Left ventricle myocardium inferior (tissue), 1 donor: ENCODE data around the gene DAB1. TPM values are rescaled to one million over a fixed set of nuclear protein-coding genes. Genes with fewer than 3 reads are reported as not detected.

Experiments
- DNase-seq: peaks from one replicate; pipeline ENCODE4 v3.0.0-alpha.2; 2020
- H3K27ac ChIP-seq: fragments of 200-600 bp; replicated peaks from 2 replicates; pipeline ENCODE4 v1.8.0; 2021
- H3K27me3 ChIP-seq: fragments of 200-600 bp; 2 replicates; pipeline ENCODE4 v1.8.0; 2021; ENCODE audit warnings: low read depth
- H3K36me3 ChIP-seq: fragments of 200-600 bp; 2 replicates; pipeline ENCODE4 v1.8.0; 2021
- H3K4me1 ChIP-seq: fragments of 200-600 bp; 2 replicates; pipeline ENCODE4 v1.8.0; 2021
- H3K4me3 ChIP-seq: fragments of 200-600 bp; 2 replicates; pipeline ENCODE4 v1.8.0; 2021; ENCODE audit warnings: mild to moderate bottlenecking, moderate library complexity
- H3K9me3 ChIP-seq: fragments of 200-600 bp; replicated peaks from 2 replicates; pipeline ENCODE4 v1.8.0; 2021
- CTCF ChIP-seq: fragments of 200-600 bp; IDR thresholded peaks from 2 replicates; pipeline ENCODE4 v1.8.0; 2021; ENCODE audit warnings: antibody characterized with exemption, mild to moderate bottlenecking, borderline replicate concordance
- intact Hi-C: fragments of 100-400 bp; cut with micrococcal nuclease; formaldehyde crosslinking; loops from one replicate; pipeline ENCODE4 v1.11.0; 2022
- total RNA-seq: library from RNA; stranded (reverse); fragmentation: NEBNext Ultra II Directional; extraction: Animal tissue kit (Norgen Biotek cat#: 25700); gene quantifications from one replicate; pipeline ENCODE4 v1.2.1, GENCODE V29; 2021
- donor health status: DM: no; HTN: yes; CAD: no; lungs with severe emphysema.

Gene DAB1
- total RNA-seq, 1 donor from 2014 or later = 0.77 TPM

GRCh38 chr1:56961426-56961825, 462.4 kb downstream of the DAB1 start:
- DNase-seq = no peak
- TF ChIP-seq CTCF = no peak
- Histone ChIP-seq H3K4me3 (no peak overlapping the region), H3K36me3 (no peaks in the 10 kb centered on the region), H3K4me1 (no peaks in the 10 kb centered on the region), H3K27ac (no peak overlapping the region), H3K27me3 (peaks cover 8% of the 10 kb centered on the region), H3K9me3 (no peaks in the 10 kb centered on the region)
- intact Hi-C loops = no loop called here

DNA sequence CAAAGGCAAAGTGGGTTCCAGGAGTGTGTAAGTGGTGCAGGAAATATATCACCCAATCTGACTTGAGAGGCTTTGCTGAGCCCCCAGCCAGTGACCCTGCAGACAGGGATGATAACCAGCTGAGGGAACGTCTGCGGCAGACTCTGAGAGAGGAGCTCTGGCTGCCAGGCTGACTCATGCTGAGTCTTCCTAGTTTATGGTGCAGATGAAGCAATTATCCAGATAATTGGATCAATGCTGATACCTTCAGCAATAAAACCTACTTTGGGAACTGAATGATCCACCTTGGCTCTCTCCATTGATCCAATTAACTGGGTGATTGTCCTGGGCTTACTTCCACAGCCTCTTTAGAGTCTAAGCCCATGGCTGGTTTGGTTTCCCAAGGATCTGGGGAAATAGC, 465.3 kb downstream of the DAB1 start:
- peaks cover 8% of the 10 kb centered on the region for H3K27me3 ChIP-seq
- H3K4me1 ChIP-seq = no peaks in the 10 kb centered on the region
- TF ChIP-seq CTCF = no peak
- no peaks in the 10 kb centered on the region for H3K36me3 ChIP-seq
- H3K4me3 ChIP-seq = no peak overlapping the region
- H3K27ac ChIP-seq = no peak overlapping the region
- intact Hi-C loops = no loop called here
- no peaks in the 10 kb centered on the region for H3K9me3 ChIP-seq
- no peak for DNase-seq

DNA sequence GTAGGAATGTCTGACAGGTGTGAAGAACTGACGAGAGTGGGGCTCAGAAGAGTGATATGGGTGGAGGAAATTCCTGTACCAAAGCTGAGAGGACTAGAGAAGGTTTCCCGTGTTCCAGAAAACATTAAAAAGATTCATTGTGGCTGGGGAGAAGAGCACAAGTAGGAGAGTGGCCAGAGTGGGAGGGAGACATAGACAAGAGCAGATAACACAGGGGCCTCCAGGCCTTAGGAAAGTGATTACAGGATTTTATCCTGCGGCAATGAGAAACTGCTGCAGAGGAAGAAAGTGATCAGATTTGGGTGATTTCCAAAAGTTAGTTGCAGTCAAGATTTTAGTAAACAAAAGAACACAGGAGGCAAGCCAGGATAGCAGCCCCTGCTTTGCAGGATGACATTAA, 465.9 kb downstream of the DAB1 start:
- no peaks in the 10 kb centered on the region for H3K4me1 ChIP-seq
- peaks cover 9% of the 10 kb centered on the region for H3K27me3 ChIP-seq
- no peaks in the 10 kb centered on the region for H3K9me3 ChIP-seq
- intact Hi-C loops = no loop called here
- no peak overlapping the region for H3K4me3 ChIP-seq
- no peak for DNase-seq
- no peak for TF ChIP-seq CTCF
- no peaks in the 10 kb centered on the region for H3K36me3 ChIP-seq
- H3K27ac ChIP-seq = no peak overlapping the region

DNA sequence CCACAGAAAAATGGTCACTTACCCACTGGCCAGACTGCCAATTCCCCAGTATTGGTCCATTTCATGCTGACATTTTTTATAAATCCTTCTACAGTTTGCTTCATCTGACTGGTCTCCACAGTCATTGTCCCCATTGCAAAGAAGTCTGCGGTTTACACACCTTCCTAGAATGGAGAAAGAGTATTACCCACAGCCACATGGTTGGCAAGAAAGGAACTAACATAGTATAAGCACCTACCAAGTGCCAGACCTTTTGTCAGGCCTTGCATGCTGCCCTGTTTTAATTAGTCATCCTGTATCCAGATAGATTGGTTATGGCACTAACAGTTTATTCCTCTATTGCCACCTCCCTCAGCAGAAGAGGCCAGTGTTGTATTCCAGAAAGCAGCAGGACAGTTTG, 469.2 kb downstream of the DAB1 start:
- DNase-seq = no peak
- Histone ChIP-seq H3K9me3 (no peaks in the 10 kb centered on the region), H3K4me1 (no peaks in the 10 kb centered on the region), H3K27me3 (peaks cover 20% of the 10 kb centered on the region), H3K27ac (no peak overlapping the region), H3K4me3 (no peak overlapping the region), H3K36me3 (no peaks in the 10 kb centered on the region)
- TF ChIP-seq CTCF = no peak
- intact Hi-C loops = no loop called here

- Histone ChIP-seq H3K9me3 (no peaks in the 10 kb centered on the region), H3K4me1 (no peaks in the 10 kb centered on the region), H3K27me3 (peaks cover 20% of the 10 kb centered on the region), H3K4me3 (no peak overlapping the region), H3K36me3 (no peaks in the 10 kb centered on the region), H3K27ac (no peak overlapping the region)
- DNase-seq = no peak
- intact Hi-C loops = no loop called here
- TF ChIP-seq CTCF = no peak
Observed at GRCh38 chr1:56953386-56953785, 470.5 kb downstream of the DAB1 start.

DNA sequence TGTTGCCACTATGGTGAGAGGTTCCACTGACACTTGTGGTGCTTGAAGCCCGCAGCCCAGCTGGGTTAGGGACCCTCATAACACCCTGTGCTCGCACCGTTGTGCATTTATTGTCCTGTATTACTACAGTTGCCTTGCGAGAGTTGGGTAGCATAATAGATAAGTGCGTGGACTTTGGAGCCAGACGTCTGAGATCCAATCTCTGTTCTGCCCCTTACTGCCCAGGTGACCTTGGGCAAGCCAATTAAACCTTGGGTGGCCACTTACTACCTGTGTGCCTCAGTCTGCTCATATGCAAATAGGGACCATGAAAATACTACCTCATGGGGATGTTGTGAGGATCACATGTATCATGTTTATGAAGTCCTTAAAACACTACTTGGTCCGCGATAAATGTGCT, 471.4 kb downstream of the DAB1 start:
- no peak for TF ChIP-seq CTCF
- no peak for DNase-seq
- H3K9me3 ChIP-seq = no peaks in the 10 kb centered on the region
- no peaks in the 10 kb centered on the region for H3K4me1 ChIP-seq
- intact Hi-C loops = no loop called here
- peaks cover 20% of the 10 kb centered on the region for H3K27me3 ChIP-seq
- H3K36me3 ChIP-seq = no peaks in the 10 kb centered on the region
- no peak overlapping the region for H3K27ac ChIP-seq
- H3K4me3 ChIP-seq = no peak overlapping the region
